Prostate gland (tissue), 2 donors: ENCODE data around the gene SORBS2. TPM values are rescaled to one million over a fixed set of nuclear protein-coding genes. Genes with fewer than 3 reads are reported as not detected.

ENCODE experiments used
- DNase-seq: peaks from one replicate; pipeline ENCODE4 v3.0.0-alpha.2; 2019; ENCODE audit warnings: low spot score
- H3K27ac ChIP-seq, 2 donors: fragments of 200-600 bp; sonication (generic); 2 replicates each; pipeline ENCODE4 v1.5.1; 2017 to 2019
- H3K27me3 ChIP-seq: fragments of 200-600 bp; sonication (generic); replicated peaks from 2 replicates; pipeline ENCODE4 v1.5.1; 2019; ENCODE audit not compliant: insufficient read depth
- H3K36me3 ChIP-seq, 2 donors: fragments of 200-600 bp; sonication (generic); 1 replicate in 1 of 2; 2 replicates in 1 of 2; pipeline versions ENCODE4 v1.5.1 to v1.8.1; 2017 to 2019
- H3K4me1 ChIP-seq: fragments of 200-600 bp; sonication (generic); replicated peaks from 2 replicates; pipeline ENCODE4 v1.5.1; 2019
- H3K4me3 ChIP-seq, 2 donors: fragments of 200-600 bp; sonication (generic); 2 replicates each; pipeline ENCODE4 v1.5.1; 2017 to 2019
- H3K9me3 ChIP-seq: fragments of 200-600 bp; sonication (generic); 2 replicates; pipeline ENCODE4 v1.5.1; 2017
- POLR2A ChIP-seq: fragments of 450-650 bp; IDR thresholded peaks from one replicate; pipeline ENCODE4 v1.6.1; 2016; ENCODE audit warnings: antibody characterized with exemption, mild to moderate bottlenecking
- POLR2AphosphoS5 ChIP-seq: sonication (generic); formaldehyde crosslinking; IDR thresholded peaks from one replicate; pipeline ENCODE4 v1.6.1; 2017; ENCODE audit warnings: antibody characterized with exemption
- WGBS: methylation state at CpG from one replicate; pipeline ENCODE4 v1.1.5; 2018; 5-methylcytosine and 5-hydroxymethylcytosine counted together
- intact Hi-C: fragments of 100-400 bp; cut with DNase I; formaldehyde crosslinking; loops from one replicate; pipeline ENCODE4 v1.14.2; 2022
- total RNA-seq, 2 donors: library from RNA; depleted of rRNA; stranded (reverse); fragments of >200 nt; gene quantifications; one replicate each; pipeline ENCODE4 v1.1.0, GENCODE V29; 2016
- TF ChIP-seq, protein P1 (sequence below), 4 experiments: fragments of 200-600 bp in 2 of 4; fragments of 450-650 bp in 2 of 4; sonication (generic) in 2 of 4; IDR thresholded peaks; 1 replicate in 3 of 4; 2 replicates in 1 of 4; pipeline ENCODE4 v1.5.1; 2016 to 2019; ENCODE audit warnings: antibody characterized with exemption in 4 of 4, mild to moderate bottlenecking in 2 of 4, moderate library complexity in 2 of 4

The SORBS2 gene
- total RNA-seq, 2 donors from 2014 or later: 175 to 242 TPM

- TF ChIP-seq POLR2AphosphoS5: no peak
- TF ChIP-seq POLR2A: no peak
- TF ChIP-seq, protein P1, sequence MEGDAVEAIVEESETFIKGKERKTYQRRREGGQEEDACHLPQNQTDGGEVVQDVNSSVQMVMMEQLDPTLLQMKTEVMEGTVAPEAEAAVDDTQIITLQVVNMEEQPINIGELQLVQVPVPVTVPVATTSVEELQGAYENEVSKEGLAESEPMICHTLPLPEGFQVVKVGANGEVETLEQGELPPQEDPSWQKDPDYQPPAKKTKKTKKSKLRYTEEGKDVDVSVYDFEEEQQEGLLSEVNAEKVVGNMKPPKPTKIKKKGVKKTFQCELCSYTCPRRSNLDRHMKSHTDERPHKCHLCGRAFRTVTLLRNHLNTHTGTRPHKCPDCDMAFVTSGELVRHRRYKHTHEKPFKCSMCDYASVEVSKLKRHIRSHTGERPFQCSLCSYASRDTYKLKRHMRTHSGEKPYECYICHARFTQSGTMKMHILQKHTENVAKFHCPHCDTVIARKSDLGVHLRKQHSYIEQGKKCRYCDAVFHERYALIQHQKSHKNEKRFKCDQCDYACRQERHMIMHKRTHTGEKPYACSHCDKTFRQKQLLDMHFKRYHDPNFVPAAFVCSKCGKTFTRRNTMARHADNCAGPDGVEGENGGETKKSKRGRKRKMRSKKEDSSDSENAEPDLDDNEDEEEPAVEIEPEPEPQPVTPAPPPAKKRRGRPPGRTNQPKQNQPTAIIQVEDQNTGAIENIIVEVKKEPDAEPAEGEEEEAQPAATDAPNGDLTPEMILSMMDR (IDR thresholded peaks at IDR 0.05): no peak
- intact Hi-C loops: no loop called here
- H3K4me1 ChIP-seq: no peaks in the 10 kb centered on the region
- WGBS: 89% methylated on average over 5 of the region's 5 CpGs
- H3K27ac ChIP-seq: no peak overlapping the region
- H3K9me3 ChIP-seq: no peaks in the 10 kb centered on the region
- H3K4me3 ChIP-seq: no peak overlapping the region
- no peaks in the 10 kb centered on the region for H3K27me3 ChIP-seq
- no peak for DNase-seq
- H3K36me3 ChIP-seq: no peaks in the 10 kb centered on the region
These were observed 129.8 kb downstream of the SORBS2 start for GRCh38 chr4:185682236-185682635.

- Histone ChIP-seq H3K27ac (no peak overlapping the region), H3K27me3 (no peaks in the 10 kb centered on the region), H3K9me3 (no peaks in the 10 kb centered on the region), H3K4me3 (no peak overlapping the region), H3K36me3 (no peaks in the 10 kb centered on the region), H3K4me1 (no peaks in the 10 kb centered on the region)
- intact Hi-C loops: no loop called here
- no peak for TF ChIP-seq POLR2AphosphoS5
- TF ChIP-seq, protein P1 (IDR thresholded peaks at IDR 0.05): no peak
- TF ChIP-seq POLR2A: no peak
- no peak for DNase-seq
- WGBS: 88% methylated on average over 6 of the region's 6 CpGs
These were observed 130.4 kb downstream of the SORBS2 start for GRCh38 chr4:185681604-185682003.

DNA sequence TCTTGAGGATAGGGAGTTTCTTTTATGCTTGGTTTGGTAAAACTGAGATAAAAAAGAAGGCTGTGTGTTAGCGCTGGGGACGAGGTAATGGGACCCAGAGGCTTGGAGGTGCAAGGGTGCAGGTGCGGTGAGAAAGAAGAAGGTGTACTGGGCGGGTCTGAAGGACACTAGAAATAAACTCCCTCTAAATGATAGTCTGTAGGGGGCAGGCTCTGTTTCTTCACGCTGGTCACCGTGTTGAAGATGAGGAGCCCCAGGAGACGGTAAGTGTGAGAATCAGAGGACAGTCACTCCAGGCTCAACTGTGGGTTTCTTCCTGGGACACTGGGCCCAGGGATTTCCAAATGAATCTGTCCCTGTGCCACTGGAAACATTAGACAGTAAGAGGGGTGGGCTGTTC lies 131.4 kb downstream of the SORBS2 start:
- no peaks in the 10 kb centered on the region for H3K27me3 ChIP-seq
- no peaks in the 10 kb centered on the region for H3K9me3 ChIP-seq
- no peaks in the 10 kb centered on the region for H3K4me1 ChIP-seq
- no peak for DNase-seq
- 91% methylated on average over 7 of the region's 7 CpGs for WGBS
- TF ChIP-seq, protein P1 (IDR thresholded peaks at IDR 0.05): no peak
- TF ChIP-seq POLR2A (no peak), POLR2AphosphoS5 (no peak)
- no peaks in the 10 kb centered on the region for H3K36me3 ChIP-seq
- no peak overlapping the region for H3K27ac ChIP-seq
- no peak overlapping the region for H3K4me3 ChIP-seq
- intact Hi-C loops: no loop called here

GRCh38 chr4:185679523-185679922 lies 132.5 kb downstream of the SORBS2 start:
- H3K4me3 ChIP-seq: no peak overlapping the region
- H3K27me3 ChIP-seq: no peaks in the 10 kb centered on the region
- no peak for DNase-seq
- H3K4me1 ChIP-seq: no peaks in the 10 kb centered on the region
- H3K36me3 ChIP-seq: no peaks in the 10 kb centered on the region
- TF ChIP-seq POLR2AphosphoS5 (no peak), POLR2A (no peak)
- TF ChIP-seq, protein P1 (IDR thresholded peaks at IDR 0.05): no peak
- 59% methylated on average over 3 of the region's 3 CpGs for WGBS
- no peaks in the 10 kb centered on the region for H3K9me3 ChIP-seq
- intact Hi-C loops: no loop called here
- H3K27ac ChIP-seq: no peak overlapping the region

DNA sequence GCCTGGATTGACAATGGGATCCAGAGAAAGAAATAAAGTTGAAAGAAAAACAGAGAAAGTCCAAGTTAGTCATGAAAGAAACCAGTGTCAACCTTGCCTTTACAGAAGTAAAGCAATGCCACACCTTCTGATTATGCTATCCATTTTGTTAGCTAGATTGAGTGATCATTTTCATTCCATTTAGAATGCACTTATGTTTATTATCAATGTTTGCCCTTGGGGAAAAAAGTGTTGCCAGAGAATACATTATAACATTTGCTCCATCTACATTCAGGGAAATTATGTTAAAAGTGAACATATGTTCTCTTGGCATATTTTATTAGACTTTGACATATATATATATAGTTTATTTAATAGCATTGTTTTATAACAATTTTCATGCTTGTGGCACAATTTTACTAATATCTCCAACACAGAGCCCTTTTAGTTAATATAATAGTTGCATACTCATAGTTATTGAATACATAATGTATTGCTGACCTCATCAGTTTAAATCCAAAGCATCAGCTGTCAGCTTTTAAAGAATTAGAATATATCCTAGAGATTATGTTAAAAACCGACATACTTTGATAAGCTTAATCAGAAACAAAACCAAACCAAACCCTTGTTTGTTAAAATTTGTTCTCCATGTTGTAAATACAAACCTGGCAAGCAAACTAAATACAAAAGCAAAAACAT lies 134.2 kb downstream of the SORBS2 start:
- no peak overlapping the region for H3K27ac ChIP-seq
- 93% methylated on average over 1 of the region's 1 CpG for WGBS
- no peaks in the 10 kb centered on the region for H3K4me1 ChIP-seq
- intact Hi-C loops: no loop called here
- TF ChIP-seq POLR2AphosphoS5: no peak
- TF ChIP-seq, protein P1 (IDR thresholded peaks at IDR 0.05): no peak
- TF ChIP-seq POLR2A: no peak
- no peaks in the 10 kb centered on the region for H3K27me3 ChIP-seq
- H3K4me3 ChIP-seq: no peak overlapping the region
- no peaks in the 10 kb centered on the region for H3K36me3 ChIP-seq
- no peaks in the 10 kb centered on the region for H3K9me3 ChIP-seq
- no peak for DNase-seq
